ENCODE results near the gene SNORC.

The SNORC gene

DNA sequence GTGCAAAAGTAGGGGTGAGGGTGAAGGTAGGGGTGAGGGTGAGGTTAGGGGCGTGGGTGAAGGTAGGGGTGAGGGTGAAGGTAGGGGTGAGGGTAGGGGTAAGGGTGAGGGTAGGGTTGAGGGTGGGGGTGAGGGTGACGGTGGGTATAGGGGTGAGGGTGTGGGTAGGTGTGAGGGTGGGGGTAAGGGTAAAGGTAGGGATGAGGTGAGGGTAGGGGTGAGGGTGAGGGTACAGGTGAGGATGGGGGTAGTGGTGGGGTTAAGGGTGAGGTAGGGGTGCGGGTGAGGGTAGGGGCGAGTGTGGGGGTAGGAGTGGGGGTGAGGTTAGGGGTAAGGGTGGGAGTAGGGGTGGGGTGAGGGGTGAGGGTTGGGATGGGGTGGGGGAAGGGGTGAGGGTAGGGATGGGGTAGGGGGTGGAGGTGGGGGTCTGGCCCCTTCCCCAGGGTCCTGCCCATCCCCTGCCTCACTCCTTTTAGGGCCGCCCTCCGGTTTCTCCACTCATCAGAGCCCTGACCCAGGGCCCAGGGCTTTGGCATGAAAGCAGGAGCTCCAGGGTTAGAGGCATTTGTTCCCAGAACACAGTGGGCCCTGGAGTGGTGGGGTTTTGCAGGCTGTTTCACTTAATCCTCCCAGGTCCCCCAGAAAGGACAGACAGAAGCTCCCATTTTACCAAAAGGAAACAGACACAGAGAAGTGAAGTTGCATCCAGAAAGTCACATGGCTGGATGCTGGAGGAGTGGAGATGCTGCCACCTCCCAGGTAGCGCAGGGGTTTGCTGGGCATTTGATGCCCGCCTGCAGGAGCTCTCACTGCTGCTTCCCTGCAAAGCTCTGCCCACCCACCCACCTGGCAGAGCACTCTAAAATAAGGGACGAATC lies 26.9 kb downstream of the SNORC start:
- Histone ChIP-seq H3F3A (ENCODE audit: insufficient read depth) (no peaks in the 10 kb centered on the region), H3K9ac (ENCODE audit: low read length) (no peak overlapping the region), H4K20me1 (ENCODE audit: low read depth, low read length) (no peaks in the 10 kb centered on the region), H3K27ac (ENCODE audit: low read depth, low read length) (no peak overlapping the region), H3K36me3 (ENCODE audit: low read length) (no peaks in the 10 kb centered on the region), H3K4me3 (ENCODE audit: insufficient read depth, low read length, poor library complexity, severe bottlenecking) (no peak overlapping the region), H2AFZ (ENCODE audit: low read depth, low read length, severe bottlenecking) (no peak overlapping the region), H3K79me2 (ENCODE audit: insufficient read depth, low read length) (no peaks in the 10 kb centered on the region), H3K9me2 (replicated peaks; ENCODE audit: insufficient read depth, low read length) (no peaks in the 10 kb centered on the region), H3K9me3 (ENCODE audit: insufficient read depth, low read length) (no peaks in the 10 kb centered on the region), H3K4me2 (ENCODE audit: low read depth, low read length, poor library complexity, severe bottlenecking) (no peak overlapping the region), H3K27me3 (ENCODE audit: low read length) (no peaks in the 10 kb centered on the region)
- no peak for TF ChIP-seq EZH2phosphoT487 (conservative IDR thresholded peaks at IDR 0.05; ENCODE audit: low read length)
- TF ChIP-seq, protein P1, sequence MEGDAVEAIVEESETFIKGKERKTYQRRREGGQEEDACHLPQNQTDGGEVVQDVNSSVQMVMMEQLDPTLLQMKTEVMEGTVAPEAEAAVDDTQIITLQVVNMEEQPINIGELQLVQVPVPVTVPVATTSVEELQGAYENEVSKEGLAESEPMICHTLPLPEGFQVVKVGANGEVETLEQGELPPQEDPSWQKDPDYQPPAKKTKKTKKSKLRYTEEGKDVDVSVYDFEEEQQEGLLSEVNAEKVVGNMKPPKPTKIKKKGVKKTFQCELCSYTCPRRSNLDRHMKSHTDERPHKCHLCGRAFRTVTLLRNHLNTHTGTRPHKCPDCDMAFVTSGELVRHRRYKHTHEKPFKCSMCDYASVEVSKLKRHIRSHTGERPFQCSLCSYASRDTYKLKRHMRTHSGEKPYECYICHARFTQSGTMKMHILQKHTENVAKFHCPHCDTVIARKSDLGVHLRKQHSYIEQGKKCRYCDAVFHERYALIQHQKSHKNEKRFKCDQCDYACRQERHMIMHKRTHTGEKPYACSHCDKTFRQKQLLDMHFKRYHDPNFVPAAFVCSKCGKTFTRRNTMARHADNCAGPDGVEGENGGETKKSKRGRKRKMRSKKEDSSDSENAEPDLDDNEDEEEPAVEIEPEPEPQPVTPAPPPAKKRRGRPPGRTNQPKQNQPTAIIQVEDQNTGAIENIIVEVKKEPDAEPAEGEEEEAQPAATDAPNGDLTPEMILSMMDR (IDR thresholded peaks at IDR 0.05; ENCODE audit: insufficient read depth, low read length, poor library complexity, severe bottlenecking): no peak

DNA sequence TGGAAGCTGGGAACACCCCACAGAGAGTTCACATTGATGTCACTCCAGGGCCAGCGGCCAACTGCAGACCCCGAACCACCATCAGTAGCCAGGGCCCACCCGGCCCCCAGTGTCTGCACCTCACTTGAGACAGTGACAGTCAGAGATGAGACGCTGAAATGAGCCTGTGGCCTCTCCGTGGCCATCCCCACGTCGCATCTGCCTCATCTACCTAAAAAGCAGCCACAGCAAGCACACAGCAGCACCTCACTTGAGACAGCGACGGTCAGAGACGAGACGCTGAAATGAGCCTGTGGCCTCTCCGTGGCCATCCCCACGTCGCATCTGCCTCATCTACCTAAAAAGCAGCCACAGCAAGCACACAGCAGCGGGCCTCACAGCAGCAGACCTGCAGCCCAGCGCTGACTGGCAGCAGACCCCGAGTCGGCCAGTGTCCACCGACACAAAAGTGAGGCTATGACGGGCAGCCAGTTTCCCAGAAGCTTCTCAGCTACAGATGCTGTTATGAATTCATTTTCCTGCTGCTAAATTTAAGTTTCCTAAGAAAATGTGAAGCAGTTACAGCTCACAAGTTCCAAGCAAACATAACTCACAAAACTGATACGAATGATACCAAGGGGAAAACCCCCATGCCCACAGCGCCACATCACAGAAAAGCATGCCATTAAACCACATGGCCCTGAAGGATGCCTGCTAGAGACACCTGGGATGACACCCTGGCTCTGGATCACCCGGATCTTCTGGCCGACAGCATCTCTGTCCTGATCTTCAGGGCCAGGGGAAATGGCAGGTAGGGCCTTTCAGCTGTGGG lies 27.7 kb downstream of the SNORC start:
- H3K9me2 ChIP-seq (replicated peaks; ENCODE audit: insufficient read depth, low read length): no peaks in the 10 kb centered on the region
- no peak overlapping the region for H2AFZ ChIP-seq (ENCODE audit: low read depth, low read length, severe bottlenecking)
- no peaks in the 10 kb centered on the region for H3K79me2 ChIP-seq (ENCODE audit: insufficient read depth, low read length)
- no peak overlapping the region for H3K4me3 ChIP-seq (ENCODE audit: insufficient read depth, low read length, poor library complexity, severe bottlenecking)
- H3K4me2 ChIP-seq (ENCODE audit: low read depth, low read length, poor library complexity, severe bottlenecking): no peak overlapping the region
- no peaks in the 10 kb centered on the region for H4K20me1 ChIP-seq (ENCODE audit: low read depth, low read length)
- H3K27ac ChIP-seq (ENCODE audit: low read depth, low read length): no peak overlapping the region
- TF ChIP-seq, protein P1 (IDR thresholded peaks at IDR 0.05; ENCODE audit: insufficient read depth, low read length, poor library complexity, severe bottlenecking): no peak
- TF ChIP-seq EZH2phosphoT487 (conservative IDR thresholded peaks at IDR 0.05; ENCODE audit: low read length): no peak
- H3K27me3 ChIP-seq (ENCODE audit: low read length): no peaks in the 10 kb centered on the region
- no peaks in the 10 kb centered on the region for H3K9me3 ChIP-seq (ENCODE audit: insufficient read depth, low read length)
- no peaks in the 10 kb centered on the region for H3K36me3 ChIP-seq (ENCODE audit: low read length)
- H3F3A ChIP-seq (ENCODE audit: insufficient read depth): no peaks in the 10 kb centered on the region
- H3K9ac ChIP-seq (ENCODE audit: low read length): no peak overlapping the region

DNA sequence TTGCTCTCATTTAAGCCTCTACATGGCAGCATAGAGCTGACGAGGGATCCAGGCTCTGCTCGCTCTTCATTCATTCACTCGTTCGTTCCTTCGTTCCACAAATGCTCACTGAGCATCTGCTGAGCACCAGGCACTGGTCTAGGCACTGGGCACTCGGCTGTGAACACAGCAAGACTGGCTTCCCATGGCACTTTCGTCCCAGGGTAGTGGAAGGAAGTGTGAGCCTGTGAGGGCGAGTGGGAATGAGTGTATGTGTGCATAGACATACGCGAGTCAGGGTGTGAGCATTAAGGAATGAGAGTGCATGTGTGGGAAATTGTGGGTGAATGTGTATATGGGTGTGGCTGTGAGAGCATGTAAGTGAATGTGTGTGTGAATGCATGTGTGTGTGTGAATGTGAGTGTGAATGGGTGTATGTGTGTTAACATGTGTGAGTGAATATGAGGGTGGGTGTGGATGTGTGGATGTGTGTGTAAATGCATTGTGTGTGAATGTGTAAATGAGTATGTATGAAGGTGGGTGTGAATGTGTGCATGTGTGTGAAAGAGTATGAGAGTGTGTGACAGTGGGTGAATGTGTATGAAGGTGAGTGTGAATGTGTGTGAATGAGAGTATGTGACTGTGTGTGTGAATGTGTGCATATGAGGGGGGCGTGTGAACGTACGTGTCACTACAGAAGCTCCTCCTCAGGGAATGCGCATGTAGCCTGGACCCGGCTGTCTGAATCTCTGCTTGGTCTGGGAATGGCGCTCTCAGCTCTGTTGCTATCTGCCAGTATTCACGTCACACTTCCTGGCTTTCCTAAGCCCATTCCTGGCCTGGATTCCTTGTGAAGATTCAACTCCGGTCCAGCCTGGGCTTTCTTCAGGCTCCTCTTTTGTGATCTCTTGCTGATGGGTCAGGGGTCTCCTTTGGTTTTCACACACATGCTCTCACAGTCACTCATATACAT lies 28.8 kb downstream of the SNORC start:
- no peak overlapping the region for H3K4me2 ChIP-seq (ENCODE audit: low read depth, low read length, poor library complexity, severe bottlenecking)
- H3K27me3 ChIP-seq (ENCODE audit: low read length): no peaks in the 10 kb centered on the region
- no peaks in the 10 kb centered on the region for H3K36me3 ChIP-seq (ENCODE audit: low read length)
- H4K20me1 ChIP-seq (ENCODE audit: low read depth, low read length): no peaks in the 10 kb centered on the region
- H3K79me2 ChIP-seq (ENCODE audit: insufficient read depth, low read length): no peaks in the 10 kb centered on the region
- H3K9me2 ChIP-seq (replicated peaks; ENCODE audit: insufficient read depth, low read length): no peaks in the 10 kb centered on the region
- no peak overlapping the region for H3K9ac ChIP-seq (ENCODE audit: low read length)
- H3F3A ChIP-seq (ENCODE audit: insufficient read depth): no peaks in the 10 kb centered on the region
- TF ChIP-seq EZH2phosphoT487 (conservative IDR thresholded peaks at IDR 0.05; ENCODE audit: low read length): no peak
- TF ChIP-seq, protein P1 (IDR thresholded peaks at IDR 0.05; ENCODE audit: insufficient read depth, low read length, poor library complexity, severe bottlenecking): no peak
- H2AFZ ChIP-seq (ENCODE audit: low read depth, low read length, severe bottlenecking): no peak overlapping the region
- H3K27ac ChIP-seq (ENCODE audit: low read depth, low read length): no peak overlapping the region
- H3K9me3 ChIP-seq (ENCODE audit: insufficient read depth, low read length): no peaks in the 10 kb centered on the region
- no peak overlapping the region for H3K4me3 ChIP-seq (ENCODE audit: insufficient read depth, low read length, poor library complexity, severe bottlenecking)

All from SU-DHL-6 (cell line).